H9 (cell line): ENCODE data around the gene WFS1. TPM values are rescaled to one million over a fixed set of nuclear protein-coding genes. Genes with fewer than 3 reads are reported as not detected.

ENCODE experiments used
- DNase-seq: peaks from one replicate; pipeline ENCODE4 v3.0.0-alpha.2; 2017
- H2AFZ ChIP-seq: one replicate; pipeline ENCODE4 v1.6.1; 2013; ENCODE audit warnings: mild to moderate bottlenecking, low read length, control low read depth, moderate library complexity
- H2AK5ac ChIP-seq: 2 replicates; pipeline ENCODE4 v1.6.1; 2013; ENCODE audit warnings: low read length, control low read depth, mixed read lengths; ENCODE audit not compliant: insufficient read length
- H2BK120ac ChIP-seq: one replicate; pipeline ENCODE4 v1.6.1; 2013; ENCODE audit warnings: low read depth, mild to moderate bottlenecking, low read length, control low read depth, inconsistent platforms; ENCODE audit not compliant: poor library complexity, severe bottlenecking
- H2BK12ac ChIP-seq: 2 replicates; pipeline ENCODE4 v1.6.1; 2013; ENCODE audit warnings: low read length, control low read depth, mixed read lengths, low read depth; ENCODE audit not compliant: insufficient read length
- H2BK15ac ChIP-seq: 2 replicates; pipeline ENCODE4 v1.6.1; 2013; ENCODE audit warnings: low read depth, low read length, control low read depth
- H2BK20ac ChIP-seq: one replicate; pipeline ENCODE4 v1.6.1; 2013; ENCODE audit warnings: low read depth, mild to moderate bottlenecking, low read length, control low read depth, inconsistent platforms; ENCODE audit not compliant: poor library complexity, severe bottlenecking
- H2BK5ac ChIP-seq: 2 replicates; pipeline ENCODE4 v1.6.1; 2013; ENCODE audit warnings: low read length, control low read depth, mixed read lengths; ENCODE audit not compliant: insufficient read length
- H3K14ac ChIP-seq: 2 replicates; pipeline ENCODE4 v1.6.1; 2013; ENCODE audit warnings: low read length, control low read depth; ENCODE audit not compliant: insufficient read depth
- H3K18ac ChIP-seq: 2 replicates; pipeline ENCODE4 v1.6.1; 2013; ENCODE audit warnings: low read depth, mild to moderate bottlenecking, mixed read lengths, low read length, control low read depth; ENCODE audit not compliant: insufficient read length
- H3K23ac ChIP-seq: 2 replicates; pipeline ENCODE4 v1.6.1; 2013; ENCODE audit warnings: low read length, control low read depth, mixed read lengths, low read depth; ENCODE audit not compliant: insufficient read length
- H3K23me2 ChIP-seq: 2 replicates; pipeline ENCODE4 v1.6.1; 2013; ENCODE audit warnings: low read depth, mild to moderate bottlenecking, mixed read lengths, low read length, control low read depth; ENCODE audit not compliant: insufficient read length, poor library complexity, severe bottlenecking
- H3K27ac ChIP-seq: 2 replicates; pipeline ENCODE4 v1.5.1; 2013; ENCODE audit warnings: low read length, control low read depth, mixed read lengths, low read depth; ENCODE audit not compliant: insufficient read length
- H3K27me3 ChIP-seq: 2 replicates; pipeline ENCODE4 v1.6.1; 2013; ENCODE audit warnings: low read length, control low read depth, inconsistent platforms; ENCODE audit not compliant: insufficient read depth
- H3K4ac ChIP-seq: 2 replicates; pipeline ENCODE4 v1.6.1; 2013; ENCODE audit warnings: low read depth, mild to moderate bottlenecking, control low read depth, inconsistent platforms, low read length, moderate library complexity
- H3K4me1 ChIP-seq: 2 replicates; pipeline ENCODE4 v1.6.1; 2013; ENCODE audit warnings: low read length, control low read depth, inconsistent platforms; ENCODE audit not compliant: insufficient read depth
- H3K4me2 ChIP-seq: 2 replicates; pipeline ENCODE4 v1.6.1; 2013; ENCODE audit warnings: low read length, control low read depth, mixed read lengths; ENCODE audit not compliant: insufficient read length, insufficient read depth
- H3K56ac ChIP-seq: 2 replicates; pipeline ENCODE4 v1.6.1; 2013; ENCODE audit warnings: low read depth, mild to moderate bottlenecking, mixed read lengths, low read length, control low read depth; ENCODE audit not compliant: insufficient read length
- H3K79me1 ChIP-seq: 2 replicates; pipeline ENCODE4 v1.6.1; 2013; ENCODE audit warnings: low read depth, mild to moderate bottlenecking, moderate library complexity, low read length, control low read depth, inconsistent platforms; ENCODE audit not compliant: insufficient read depth, poor library complexity, severe bottlenecking
- H3K79me2 ChIP-seq: 2 replicates; pipeline ENCODE4 v1.6.1; 2013; ENCODE audit warnings: low read length, control low read depth, inconsistent platforms; ENCODE audit not compliant: insufficient read depth
- H3K9ac ChIP-seq: 2 replicates; pipeline ENCODE4 v1.6.1; 2013; ENCODE audit warnings: low read length, control low read depth, mixed read lengths; ENCODE audit not compliant: insufficient read length; ENCODE audit errors: extremely low read depth
- H3K9me3 ChIP-seq: one replicate; pipeline ENCODE4 v1.6.1; 2013; ENCODE audit warnings: low read depth, low read length, inconsistent platforms; ENCODE audit not compliant: control insufficient read depth
- H3T11ph ChIP-seq: one replicate; pipeline ENCODE4 v1.6.1; 2013; ENCODE audit warnings: mild to moderate bottlenecking, low read length, control low read depth, inconsistent platforms
- H4K20me1 ChIP-seq: one replicate; pipeline ENCODE4 v1.6.1; 2013; ENCODE audit not compliant: control insufficient read depth, insufficient read length, insufficient read depth
- H4K5ac ChIP-seq: 2 replicates; pipeline ENCODE4 v1.6.1; 2013; ENCODE audit warnings: low read depth, mild to moderate bottlenecking, mixed read lengths, low read length, control low read depth; ENCODE audit not compliant: insufficient read length
- H4K8ac ChIP-seq: replicated peaks from 2 replicates; pipeline ENCODE4 v1.6.1; 2013; ENCODE audit warnings: low read length, control low read depth, mixed read lengths, low read depth; ENCODE audit not compliant: insufficient read length
- H4K91ac ChIP-seq: 2 replicates; pipeline ENCODE4 v1.6.1; 2013; ENCODE audit warnings: low read depth, mild to moderate bottlenecking, moderate library complexity, mixed read lengths, low read length, control low read depth; ENCODE audit not compliant: insufficient read length
- H3K27ac Mint-ChIP-seq, 3 experiments: 2 replicates in 2 of 3; 3 replicates in 1 of 3; pipeline ENCODE4 v1.8.0; 2020 to 2021; ENCODE audit warnings: mixed read lengths in 3 of 3, mild to moderate bottlenecking in 1 of 3, moderate library complexity in 1 of 3
- H3K27me3 Mint-ChIP-seq: 2 replicates; pipeline ENCODE4 v1.8.0; 2021; ENCODE audit warnings: low read depth, mild to moderate bottlenecking, moderate library complexity, mixed read lengths
- H3K36me3 Mint-ChIP-seq, 3 experiments: 2 replicates in 2 of 3; 3 replicates in 1 of 3; pipeline ENCODE4 v1.8.0; 2020 to 2021; ENCODE audit warnings: low read depth in 3 of 3, mixed read lengths in 3 of 3; ENCODE audit not compliant: insufficient read depth in 1 of 3
- H3K4me1 Mint-ChIP-seq, 2 experiments: 2 replicates each; pipeline ENCODE4 v1.8.0; 2020; ENCODE audit warnings: mixed read lengths in 2 of 2
- H3K4me3 Mint-ChIP-seq, 2 experiments: 2 replicates in 1 of 2; 3 replicates in 1 of 2; pipeline ENCODE4 v1.8.0; 2020 to 2021; ENCODE audit warnings: mild to moderate bottlenecking in 2 of 2, mixed read lengths in 2 of 2, moderate library complexity in 1 of 2
- H3K9me3 Mint-ChIP-seq, 2 experiments: 2 replicates in 1 of 2; 3 replicates in 1 of 2; pipeline ENCODE4 v1.8.0; 2020; ENCODE audit warnings: mild to moderate bottlenecking in 2 of 2, mixed read lengths in 2 of 2, moderate library complexity in 1 of 2
- CTCF ChIP-seq: fragments of 200-600 bp; sonication (generic); conservative IDR thresholded peaks from 3 replicates; pipeline ENCODE4 v1.8.0; 2021; ENCODE audit warnings: antibody characterized with exemption, mild to moderate bottlenecking
- WGBS: extraction: QIAGEN DNeasy Blood & Tissue Kit; methylation state at CpG from one replicate; pipeline ENCODE4 v1.1.7; 2013; ENCODE audit warnings: missing lambda C conversion rate, low lambda C conversion rate, mixed read lengths; ENCODE audit not compliant: insufficient read length; ENCODE audit errors: extremely low coverage; 5-methylcytosine and 5-hydroxymethylcytosine counted together
- total RNA-seq: library from RNA; stranded (reverse); gene quantifications from 2 replicates; pipeline ENCODE4 v1.2.1, GENCODE V29; 2021

The WFS1 gene
- total RNA-seq, 1 experiment from 2014 or later = 18.9 TPM

- no peak overlapping the region for H2BK5ac ChIP-seq
- no peak overlapping the region for H2BK120ac ChIP-seq
- no peak overlapping the region for H4K5ac ChIP-seq
- no peaks in the 10 kb centered on the region for H3K79me1 ChIP-seq
- Mint-ChIP-seq H3K36me3 (peaks cover 4 to 23% (median 18%) of the 10 kb centered on the region in 3 experiments), H3K27ac (peak overlapping the region in 1 of 3 experiments; percentile 74; a peak in 1 of 7 replicates), H3K4me3 (no peak overlapping the region), H3K27me3 (no peaks in the 10 kb centered on the region), H3K9me3 (no peaks in the 10 kb centered on the region), H3K4me1 (0 out of 4 replicates have a peak, but pooled peaks cover 3 to 4% of the 10 kb centered on the region in 2 experiments)
- H3K27ac ChIP-seq = no peak overlapping the region
- no peak overlapping the region for H3K4me2 ChIP-seq
- no peak overlapping the region for H2BK12ac ChIP-seq
- no peak overlapping the region for H4K91ac ChIP-seq
- no peak overlapping the region for H3K4ac ChIP-seq
- no peak overlapping the region for H2BK20ac ChIP-seq
- H3K14ac ChIP-seq = no peak overlapping the region
- no peak overlapping the region for H3K18ac ChIP-seq
- DNase-seq = no peak
- no peaks in the 10 kb centered on the region for H3K27me3 ChIP-seq
- no peak overlapping the region for H2AK5ac ChIP-seq
- no peak overlapping the region for H3K56ac ChIP-seq
- no peak overlapping the region for H2BK15ac ChIP-seq
- no peak overlapping the region for H3K9ac ChIP-seq
- no peak overlapping the region for H2AFZ ChIP-seq
- no peaks in the 10 kb centered on the region for H3K4me1 ChIP-seq
- H3K79me2 ChIP-seq = no peaks in the 10 kb centered on the region
- H3K9me3 ChIP-seq = no peaks in the 10 kb centered on the region
- no peaks in the 10 kb centered on the region for H4K20me1 ChIP-seq
- H4K8ac ChIP-seq = no peak overlapping the region
- whole genome bisulfite sequencing = no CpG with 5 or more reads among the region's 4 CpGs
- H3T11ph ChIP-seq = no peak overlapping the region
- no peaks in the 10 kb centered on the region for H3K23me2 ChIP-seq
- no peak for TF ChIP-seq CTCF
- H3K23ac ChIP-seq = no peak overlapping the region
These were observed 13.6 kb downstream of the WFS1 start for GRCh38 chr4:6283282-6283681.
